NCI-H69 (cell line): Measurements from ENCODE around the gene RNF215.
A peak's percentile ranks its signal among the peaks of the same experiment; 100 is the strongest.

Source experiments
- DNase-seq: peaks from one replicate; lab custom pipeline; 2025; lab: John Stamatoyannopoulos, UW

Gene RNF215

GRCh38 chr22:30397656-30398635 is 10.7 kb upstream of the RNF215 start:
- DNase-seq: no peak

GRCh38 chr22:30396871-30397655 is 9.9 kb upstream of the RNF215 start, which contains the start of gene SEC14L2:
TSS of gene SEC14L2 (plus strand) at chr22:30397018. CDS start at chr22:30397117, 99 bp downstream.
- peak; percentile 67 for DNase-seq

DNA sequence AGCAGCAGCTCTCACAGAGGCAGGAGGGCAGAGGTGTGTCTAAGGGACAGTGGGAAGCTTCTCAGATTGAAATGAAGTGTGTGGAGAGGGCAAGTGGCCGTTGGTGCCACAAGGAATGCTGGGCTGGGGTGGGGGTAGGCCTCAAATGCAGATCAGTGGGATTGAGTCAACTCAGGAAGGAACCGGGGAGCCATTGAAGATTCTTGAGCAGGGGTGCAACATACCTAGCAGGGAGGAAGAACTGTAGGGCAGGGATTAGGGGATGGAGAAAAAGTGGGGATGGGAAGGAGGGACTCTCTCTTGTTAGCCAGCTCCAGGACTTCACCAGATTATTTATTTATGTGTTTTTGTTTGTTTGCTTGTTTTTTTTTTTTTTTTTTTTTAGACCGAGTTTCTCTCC is 6.7 kb upstream of the RNF215 start:
- no peak for DNase-seq

DNA sequence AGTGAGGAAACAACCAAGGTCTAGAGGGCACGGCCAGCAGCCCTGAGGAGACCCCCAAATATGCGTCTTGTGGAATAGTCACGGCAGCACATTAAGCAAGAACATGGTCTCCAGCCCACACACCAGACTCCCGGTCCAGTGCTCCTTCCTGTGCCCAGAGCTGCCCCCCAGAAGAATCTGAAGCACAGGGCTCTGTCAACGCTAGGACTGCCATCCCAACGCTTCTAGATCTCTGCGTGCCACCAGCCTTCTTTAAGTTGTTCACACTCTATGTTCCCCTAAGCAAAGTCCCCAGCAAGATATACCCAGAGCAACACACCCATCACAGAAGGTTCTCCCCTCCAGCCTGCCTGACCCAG is 6.1 kb upstream of the RNF215 start:
- DNase-seq: no peak

- no peak for DNase-seq
Measured at GRCh38 chr22:30392661-30393321, 5.6 kb upstream of the RNF215 start.

DNA sequence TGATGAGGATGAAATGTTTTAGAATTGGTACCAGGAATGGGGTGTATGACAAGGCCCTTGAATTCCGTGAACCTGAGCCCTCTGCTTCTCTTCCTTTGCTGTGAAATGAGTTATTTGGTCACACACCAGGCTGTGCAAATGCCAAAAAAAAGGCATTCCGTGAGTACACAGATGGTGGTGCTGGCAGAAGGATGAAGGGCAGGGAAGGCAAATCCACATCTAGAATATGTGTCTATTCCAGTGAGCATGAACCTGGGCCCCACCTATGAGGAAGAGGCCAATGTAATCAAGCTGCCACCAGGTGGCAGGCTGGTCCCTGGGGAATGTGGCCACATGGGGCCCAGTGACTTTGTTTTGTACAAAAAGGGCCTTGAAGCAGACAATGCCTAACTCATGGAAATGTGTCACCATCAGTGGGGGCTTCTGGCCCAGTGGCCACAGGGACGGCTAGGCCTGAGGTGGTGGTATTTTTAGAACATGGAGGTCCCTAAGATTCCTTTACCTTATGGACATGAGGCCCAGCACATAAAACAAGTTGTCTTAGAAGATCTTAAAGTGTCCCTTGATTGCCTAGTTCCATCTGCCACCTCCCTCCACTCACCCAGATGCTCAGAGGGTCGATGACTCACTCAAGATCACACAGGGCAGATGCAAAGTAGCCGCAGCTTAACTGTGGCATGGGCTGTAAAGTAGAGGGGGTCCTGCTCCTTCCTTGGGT is 3.9 kb upstream of the RNF215 start:
- peak; percentile 68 for DNase-seq

GRCh38 chr22:30386608-30386959 is 627 bp downstream of the RNF215 start:
- no peak for DNase-seq

GRCh38 chr22:30385942-30386341 is 1.3 kb downstream of the RNF215 start:
- no peak for DNase-seq

- DNase-seq: no peak
Measured at GRCh38 chr22:30383061-30383460, 4.2 kb downstream of the RNF215 start.

DNA sequence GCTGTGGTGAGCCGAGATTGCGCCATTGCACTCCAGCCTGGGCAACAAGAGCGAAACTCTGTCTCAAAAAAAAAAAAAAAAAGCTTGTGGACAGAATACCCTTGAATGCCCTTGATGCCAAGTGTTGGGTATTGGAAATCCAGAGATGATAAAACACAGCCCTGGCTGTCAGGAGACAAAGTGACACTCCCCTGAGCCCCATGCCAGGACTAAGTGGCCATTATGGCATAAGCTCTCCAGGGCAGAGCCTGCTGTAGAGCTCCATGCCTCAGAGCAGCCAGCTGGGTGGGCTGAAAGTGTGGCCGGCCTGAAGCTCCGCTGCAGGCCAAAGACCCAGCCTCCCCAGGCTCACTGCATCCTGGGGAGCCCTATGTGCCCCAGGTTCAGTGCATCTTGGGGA is 4.9 kb downstream of the RNF215 start:
- DNase-seq: no peak

DNA sequence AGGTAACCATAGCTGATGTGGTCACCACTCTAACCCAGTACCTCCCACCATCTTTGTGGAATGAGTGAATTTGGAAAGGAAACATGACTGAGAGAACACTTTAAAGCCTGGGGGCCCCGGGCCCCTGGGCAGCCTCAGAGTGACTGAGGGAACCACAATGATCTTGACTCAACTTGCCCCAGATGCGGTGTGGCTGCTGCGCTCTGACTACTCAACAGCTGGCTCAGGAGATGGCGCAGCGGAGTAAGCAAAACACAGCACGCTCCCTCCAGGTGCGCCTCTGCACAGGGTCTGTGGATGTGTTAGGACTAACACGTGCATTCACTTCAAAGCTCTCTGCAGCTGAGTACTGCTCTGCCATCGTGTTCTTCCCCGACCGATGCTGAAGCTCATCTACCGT is 5.9 kb downstream of the RNF215 start:
- DNase-seq: no peak

GRCh38 chr22:30380011-30380410 is 7.2 kb downstream of the RNF215 start:
- no peak for DNase-seq

GRCh38 chr22:30375312-30375849 is 11.8 kb downstream of the RNF215 start:
- DNase-seq: no peak

GRCh38 chr22:30373331-30374325 is 13.6 kb downstream of the RNF215 start:
- no peak for DNase-seq

DNA sequence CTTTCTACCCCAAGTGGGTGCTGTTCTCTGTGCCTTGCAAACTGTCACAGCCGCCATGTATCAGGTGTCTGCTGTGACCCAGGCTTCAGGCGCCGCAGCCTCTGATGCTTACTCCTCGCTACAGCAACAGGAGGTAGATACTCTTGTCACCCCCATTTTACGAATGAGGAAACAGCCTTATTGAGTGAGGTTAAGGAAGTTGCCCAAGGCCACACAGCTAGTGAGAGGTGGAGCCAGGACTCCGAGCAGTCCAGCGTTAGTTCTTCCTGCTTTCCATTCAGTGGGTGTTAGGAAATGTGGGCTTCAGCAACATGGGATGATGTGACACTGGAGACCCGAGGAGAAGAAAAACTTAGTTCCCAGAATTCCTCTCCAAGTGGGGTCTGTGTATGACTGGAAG is 14.3 kb downstream of the RNF215 start:
- no peak for DNase-seq

DNA sequence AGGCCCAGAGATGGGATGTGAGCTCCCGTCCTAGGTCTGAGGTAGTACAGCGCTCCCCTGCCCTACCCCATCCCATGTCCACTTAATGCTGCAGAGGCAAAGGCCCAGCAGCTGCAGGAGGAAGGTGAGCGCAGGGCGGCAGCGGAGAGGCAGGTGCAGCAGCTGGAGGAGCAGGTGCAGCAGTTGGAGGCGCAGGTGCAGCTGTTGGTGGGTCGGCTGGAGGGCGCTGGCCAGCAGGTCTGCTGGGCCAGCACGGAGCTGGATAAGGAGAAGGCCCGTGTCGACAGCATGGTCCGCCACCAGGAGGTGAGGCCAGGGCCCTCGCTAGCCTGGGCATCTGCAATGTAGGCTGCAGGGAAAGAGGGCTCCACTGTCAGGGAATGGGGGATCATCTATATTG is 15.2 kb downstream of the RNF215 start:
- no peak for DNase-seq

DNA sequence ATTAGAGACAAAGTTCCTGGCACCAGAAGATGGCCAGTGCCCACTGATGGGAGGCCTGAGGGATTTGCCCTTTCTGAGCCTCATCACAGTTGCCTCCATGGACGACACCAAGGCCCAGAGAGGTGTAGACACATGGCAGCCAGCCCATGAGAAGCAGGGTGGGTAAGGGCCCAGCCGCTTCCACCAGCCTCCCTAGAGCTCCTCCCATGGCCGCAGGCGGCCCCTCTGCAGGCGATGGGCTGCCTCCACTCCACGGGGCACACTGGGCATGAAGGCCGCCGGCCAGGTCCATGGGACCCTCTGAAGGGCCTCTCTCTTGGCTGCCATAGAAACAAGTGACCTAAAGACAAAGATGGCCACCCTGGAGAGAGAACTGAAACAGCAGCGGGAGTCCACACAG is 15.9 kb downstream of the RNF215 start:
- DNase-seq: no peak

DNA sequence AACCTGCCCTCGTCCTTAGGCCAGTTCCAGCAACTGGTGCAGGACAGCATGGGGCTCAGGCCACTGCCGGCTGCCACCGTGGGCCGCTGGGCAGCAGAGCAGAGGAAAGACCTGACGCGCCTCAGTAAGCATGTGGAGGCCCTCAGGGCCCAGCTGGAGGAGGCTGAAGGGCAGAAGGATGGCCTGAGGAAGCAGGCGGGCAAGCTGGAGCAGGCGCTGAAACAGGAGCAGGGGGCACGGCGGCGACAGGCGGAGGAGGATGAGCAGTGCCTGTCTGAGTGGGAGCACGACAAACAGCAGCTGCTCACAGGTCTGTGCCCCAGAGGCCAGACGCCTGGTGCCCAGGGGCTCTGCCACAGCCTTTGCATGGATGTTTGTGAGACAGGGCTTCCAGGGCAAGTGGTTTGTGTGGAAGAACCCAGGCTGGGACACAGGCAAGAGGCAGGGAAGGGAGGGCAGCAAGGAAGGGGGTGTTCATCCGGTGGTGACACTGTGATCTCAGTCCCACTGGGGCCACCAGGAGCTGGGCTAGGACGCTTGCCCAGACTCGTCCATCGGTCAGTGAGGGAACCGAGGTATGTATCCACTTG is 16.5 kb downstream of the RNF215 start:
- DNase-seq: no peak

- DNase-seq: no peak
Measured at GRCh38 chr22:30368420-30368819, 18.8 kb downstream of the RNF215 start.

DNA sequence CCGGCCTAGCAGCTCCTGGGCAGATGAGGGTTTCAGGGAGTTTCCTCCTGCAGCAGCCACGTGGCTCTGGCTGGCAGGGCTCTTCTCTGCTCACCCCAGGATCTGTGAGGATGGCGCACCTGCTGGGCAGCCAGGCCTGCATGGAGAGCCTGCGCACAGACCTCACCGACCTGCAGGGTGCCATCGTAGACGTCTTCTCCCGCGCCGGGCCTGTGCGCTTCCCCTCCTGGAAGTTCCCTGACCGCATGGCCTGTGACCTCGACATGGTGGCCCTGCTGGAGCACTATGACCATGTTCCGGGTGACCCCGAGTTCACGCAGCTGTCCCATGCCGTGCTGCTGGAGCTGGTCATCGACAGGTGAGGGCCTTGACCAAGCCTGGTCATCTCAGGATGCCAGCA is 21.3 kb downstream of the RNF215 start:
- no peak for DNase-seq
